T-helper 1 cell treated with Interleukin-12 subunit alpha and Interleukin-12 subunit beta and Interleukin-4 antibody, amounts not matched to agents 30 ng/mL and 1 ng/mL, for 36 hours (primary cell): ENCODE results near the gene GARRE1. TPM values are rescaled to one million over a fixed set of nuclear protein-coding genes. Genes with fewer than 3 reads are reported as not detected.
"Not testable (repeated sequence)": the region's sequence is repeated elsewhere in the genome, so short reads cannot be mapped to it uniquely, and the experiment has no call there.

ENCODE experiments used
- intact Hi-C: fragments of 100-400 bp; cut with micrococcal nuclease; formaldehyde crosslinking; loops from one replicate; pipeline ENCODE4 v1.15.1; 2024
- total RNA-seq: library from RNA; stranded (reverse); gene quantifications from 2 replicates; pipeline ENCODE4 v1.2.3, GENCODE V29; 2022

Gene GARRE1
- total RNA-seq = 11.0 and 12.2 TPM in 2 replicates

- intact Hi-C loops = loop anchor here (1.0 to 10.0 kb wide), 7 partner anchors 16 to 181 kb away; partner anchors contain the start of gene PDCD2L
Observed at GRCh38 chr19:34254046-34254697, at the start of gene GARRE1. Gene GARRE1 (plus strand): TSS chr19:34254554. CDS start chr19:34300474, 45,920 bp downstream.

GRCh38 chr19:34205324-34205723 is 49.0 kb upstream of the GARRE1 start:
- intact Hi-C loops = not testable (repeated sequence)

GRCh38 chr19:34208291-34208884 is 46.0 kb upstream of the GARRE1 start:
- intact Hi-C loops = no loop called here

DNA sequence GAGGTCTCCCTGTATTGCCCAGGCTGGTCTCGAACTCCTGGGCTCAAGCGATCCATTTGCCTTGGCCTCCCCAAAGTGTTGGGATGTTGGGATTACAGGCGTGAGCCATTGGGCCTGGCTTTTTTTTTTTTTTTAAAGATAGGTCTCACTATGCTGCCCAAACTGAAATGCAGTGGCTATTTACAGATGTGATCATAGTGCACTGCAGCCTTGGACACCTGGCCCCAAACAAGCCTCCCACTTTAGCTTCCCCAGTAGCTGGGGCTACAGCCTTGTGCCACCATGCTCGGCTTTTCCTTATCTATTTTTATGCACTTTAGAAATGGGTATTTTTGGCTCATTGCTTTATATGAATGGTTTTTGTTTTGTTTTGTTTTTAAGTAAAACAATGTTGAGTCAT is 44.6 kb upstream of the GARRE1 start:
- intact Hi-C loops = no loop called here

GRCh38 chr19:34213283-34213682 is 41.1 kb upstream of the GARRE1 start:
- intact Hi-C loops = no loop called here

DNA sequence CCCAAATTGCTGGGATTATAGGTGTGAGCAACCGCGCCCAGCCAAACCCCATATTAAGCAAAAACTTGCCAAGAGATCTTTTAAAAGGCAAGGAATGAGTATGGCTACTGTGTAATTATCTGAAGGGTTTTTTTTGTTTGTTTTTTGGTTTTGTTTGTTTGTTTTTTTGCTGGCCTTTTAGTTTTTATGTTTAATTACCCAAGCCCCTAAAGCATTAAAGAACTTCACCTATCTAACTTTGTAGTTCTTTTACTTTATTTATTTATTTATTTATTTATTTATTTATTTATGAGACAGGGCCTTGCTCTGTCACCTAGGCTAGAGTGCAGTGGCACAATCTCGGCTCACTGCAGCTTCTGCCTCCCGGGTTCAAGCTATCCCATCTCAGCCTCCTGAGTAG is 40.3 kb upstream of the GARRE1 start:
- intact Hi-C loops = no loop called here

DNA sequence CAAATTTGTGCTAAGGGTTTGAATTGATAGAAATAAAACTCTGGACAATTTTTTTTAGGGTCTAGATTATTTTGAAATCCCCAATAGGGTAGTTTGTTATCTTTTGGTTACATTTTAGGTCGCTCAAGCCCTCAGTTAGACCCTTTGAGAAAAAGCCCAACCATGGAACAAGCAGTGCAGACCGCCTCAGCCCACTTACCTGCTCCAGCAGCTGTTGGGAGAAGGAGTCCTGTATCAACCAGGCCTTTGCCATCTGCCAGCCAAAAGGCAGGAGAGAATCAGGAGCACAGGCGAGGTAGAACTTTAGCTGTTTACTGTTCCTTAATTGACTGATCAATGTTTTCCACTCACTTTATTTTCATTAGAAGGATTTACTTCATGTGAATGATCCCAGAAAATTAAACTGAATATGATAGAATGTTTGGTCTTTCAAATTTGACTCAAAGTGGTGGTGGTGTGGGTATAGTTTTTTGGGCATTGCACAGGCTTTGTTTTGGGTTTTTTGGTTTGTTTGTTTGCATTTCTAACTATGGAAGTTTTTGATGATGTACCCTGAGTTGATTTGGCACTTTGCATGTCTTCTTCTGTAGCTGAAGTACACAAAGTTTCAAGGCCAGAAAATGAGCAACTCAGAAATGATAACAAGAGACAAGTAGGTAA is 39.2 kb upstream of the GARRE1 start:
- intact Hi-C loops = loop anchor here (5.0 kb wide), 1 partner anchor 217 kb away; no protein-coding TSS in a partner anchor

- intact Hi-C loops = loop anchor here (5.0 kb wide), 1 partner anchor 217 kb away; no protein-coding TSS in a partner anchor
Observed at GRCh38 chr19:34215666-34216038, 38.7 kb upstream of the GARRE1 start.

DNA sequence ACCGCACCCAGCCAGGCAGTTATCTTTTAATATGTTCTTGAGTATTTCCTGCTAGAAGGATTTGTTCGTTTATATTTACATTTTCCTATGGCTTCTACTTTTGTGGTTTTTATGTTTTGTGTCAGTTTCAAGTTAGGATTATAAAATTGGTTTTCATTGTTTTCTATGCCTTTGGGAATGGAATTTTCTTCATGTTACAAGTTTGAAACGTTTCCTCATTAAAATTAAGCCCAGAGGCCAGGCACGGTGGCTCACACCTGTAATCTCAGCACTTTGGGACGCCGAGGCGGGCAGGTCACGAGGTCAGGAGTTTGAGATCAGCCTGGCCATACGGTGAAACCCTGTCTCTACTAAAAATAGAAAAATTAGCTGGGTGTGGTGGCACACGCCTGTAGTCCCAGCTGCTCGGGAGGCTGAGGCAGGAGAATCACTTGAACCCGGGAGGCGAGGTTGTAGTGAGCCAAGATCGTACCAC is 37.6 kb upstream of the GARRE1 start:
- intact Hi-C loops = loop anchor here (5.0 kb wide), 1 partner anchor 216 kb away; no protein-coding TSS in a partner anchor

GRCh38 chr19:34217952-34218817 is 36.2 kb upstream of the GARRE1 start:
- intact Hi-C loops = loop anchor here (1.0 to 5.0 kb wide), 3 partner anchors 15 to 214 kb away; partner anchors contain the start of gene LSM14A

DNA sequence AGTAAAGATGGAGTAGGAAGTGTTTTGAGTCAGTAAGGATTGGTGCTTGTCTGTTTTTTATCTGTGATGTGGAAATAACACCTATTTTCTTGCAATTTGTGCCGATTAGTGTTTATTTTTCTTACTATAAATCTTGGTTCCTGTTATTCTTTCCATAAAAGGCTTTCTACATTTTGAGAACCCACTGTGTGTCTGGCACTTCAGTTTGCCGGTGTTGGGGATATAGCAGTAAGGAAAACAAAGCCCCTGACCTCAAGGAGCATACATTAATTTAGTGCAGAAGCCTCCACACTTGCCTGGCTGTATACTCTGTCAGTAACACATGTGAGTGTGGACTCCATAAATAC is 35.6 kb upstream of the GARRE1 start:
- intact Hi-C loops = loop anchor here (1.0 to 5.0 kb wide), 3 partner anchors 14 to 214 kb away; partner anchors contain the start of gene LSM14A

- intact Hi-C loops = loop anchor here (1.0 kb wide), 2 partner anchors 99 to 117 kb away; no protein-coding TSS in a partner anchor
Observed at GRCh38 chr19:34220472-34221063, 33.8 kb upstream of the GARRE1 start.

GRCh38 chr19:34222386-34222785 is 32.0 kb upstream of the GARRE1 start:
- intact Hi-C loops = no loop called here

- intact Hi-C loops = no loop called here
Observed at GRCh38 chr19:34224996-34225658, 29.2 kb upstream of the GARRE1 start.

GRCh38 chr19:34225659-34226015 is 28.7 kb upstream of the GARRE1 start:
- intact Hi-C loops = loop anchor here (2.0 kb wide), 1 partner anchor 45 kb away; no protein-coding TSS in a partner anchor

GRCh38 chr19:34226036-34226435 is 28.3 kb upstream of the GARRE1 start:
- intact Hi-C loops = loop anchor here (2.0 kb wide), 1 partner anchor 45 kb away; no protein-coding TSS in a partner anchor

GRCh38 chr19:34228347-34228746 is 26.0 kb upstream of the GARRE1 start:
- intact Hi-C loops = no loop called here

- intact Hi-C loops = no loop called here
Observed at GRCh38 chr19:34228762-34229161, 25.6 kb upstream of the GARRE1 start.

DNA sequence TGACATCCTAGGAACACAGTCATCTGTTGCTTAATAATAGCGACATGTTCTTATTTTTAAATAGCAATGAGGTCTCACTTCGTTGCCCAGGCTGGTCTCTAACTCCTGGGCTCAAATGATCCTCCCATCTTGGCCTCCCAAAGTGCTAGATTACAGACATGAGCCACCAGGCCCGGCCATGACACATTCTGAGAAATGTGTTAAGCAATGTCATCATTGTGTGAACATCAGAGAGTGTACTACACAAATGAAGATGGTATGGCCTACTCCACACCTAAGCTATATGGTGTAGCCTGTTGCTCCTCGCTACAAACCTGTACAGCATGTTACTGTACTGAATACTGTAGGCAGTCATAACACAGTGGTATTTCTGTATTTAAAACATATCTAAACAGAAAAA is 24.6 kb upstream of the GARRE1 start:
- intact Hi-C loops = no loop called here

GRCh38 chr19:34230820-34231219 is 23.5 kb upstream of the GARRE1 start:
- intact Hi-C loops = no loop called here
